Measurements from ENCODE around the gene JOSD2. TPM values are rescaled to one million over a fixed set of nuclear protein-coding genes. Genes with fewer than 3 reads are reported as not detected.

The JOSD2 gene
- total RNA-seq, 2 donors from 2014 or later: 26.6 to 38.2 TPM

- DNase-seq (ENCODE audit: low spot score): no peak
- Histone ChIP-seq H3K9me3 (no peaks in the 10 kb centered on the region), H3K27ac (no peak overlapping the region), H3K4me3 (no peak overlapping the region), H3K36me3 (no peaks in the 10 kb centered on the region), H3K27me3 (no peaks in the 10 kb centered on the region), H3K4me1 (no peaks in the 10 kb centered on the region)
- TF ChIP-seq CTCF (IDR thresholded peaks at IDR 0.05): no peak
Measured at GRCh38 chr19:50518091-50519005, 7.4 kb upstream of the JOSD2 start.

- TF ChIP-seq CTCF (IDR thresholded peaks at IDR 0.05): no peak
- H3K4me3 ChIP-seq: no peak overlapping the region
- H3K27me3 ChIP-seq: no peaks in the 10 kb centered on the region
- H3K9me3 ChIP-seq: no peaks in the 10 kb centered on the region
- DNase-seq (ENCODE audit: low spot score): no peak
- H3K4me1 ChIP-seq: no peaks in the 10 kb centered on the region
- H3K27ac ChIP-seq: no peak overlapping the region
- H3K36me3 ChIP-seq: no peaks in the 10 kb centered on the region
Measured at GRCh38 chr19:50517704-50518075, 6.7 kb upstream of the JOSD2 start.

GRCh38 chr19:50516964-50517703, 6.1 kb upstream of the JOSD2 start:
- no peak for DNase-seq (ENCODE audit: low spot score)
- Histone ChIP-seq H3K4me3 (no peak overlapping the region), H3K9me3 (no peaks in the 10 kb centered on the region), H3K27ac (no peak overlapping the region), H3K36me3 (no peaks in the 10 kb centered on the region), H3K4me1 (no peaks in the 10 kb centered on the region), H3K27me3 (no peaks in the 10 kb centered on the region)
- TF ChIP-seq CTCF (IDR thresholded peaks at IDR 0.05): no peak

GRCh38 chr19:50516456-50516855, 5.5 kb upstream of the JOSD2 start:
- H3K27me3 ChIP-seq: no peaks in the 10 kb centered on the region
- no peak for DNase-seq (ENCODE audit: low spot score)
- TF ChIP-seq CTCF (IDR thresholded peaks at IDR 0.05): no peak

GRCh38 chr19:50515168-50515561, 4.2 kb upstream of the JOSD2 start:
- no peak for DNase-seq (ENCODE audit: low spot score)
- H3K27me3 ChIP-seq: no peaks in the 10 kb centered on the region
- no peak for TF ChIP-seq CTCF (IDR thresholded peaks at IDR 0.05)

More at GRCh38 chr19:50516456-50516855, 5.5 kb upstream of the JOSD2 start:
- Histone ChIP-seq H3K4me3 (no peak overlapping the region), H3K4me1 (no peaks in the 10 kb centered on the region), H3K9me3 (no peaks in the 10 kb centered on the region), H3K27ac (no peak overlapping the region), H3K36me3 (no peaks in the 10 kb centered on the region)

More at GRCh38 chr19:50515168-50515561, 4.2 kb upstream of the JOSD2 start:
- no peak overlapping the region for H3K4me3 ChIP-seq
- no peaks in the 10 kb centered on the region for H3K36me3 ChIP-seq
- H3K27ac ChIP-seq: no peak overlapping the region
- peaks cover 0 to 7% of the 10 kb centered on the region in 2 donors for H3K4me1 ChIP-seq
- no peaks in the 10 kb centered on the region for H3K9me3 ChIP-seq
